DND-41 (cell line): ENCODE measurements around the gene LRRC74B.

Experiments
- ATAC-seq: fragments of 200-7000 bp; cut with Tn5 transposase; 3 replicates; pipeline ENCODE4 v1.9.1; 2021; ENCODE audit warnings: low read depth; ENCODE audit not compliant: insufficient read depth
- DNase-seq: peaks from one replicate; pipeline ENCODE4 v3.0.0-alpha.2; 2020
- H2AFZ ChIP-seq: 2 replicates; pipeline ENCODE4 v1.6.0; 2012; ENCODE audit warnings: low read depth, low read length
- H3K27ac ChIP-seq: 2 replicates; pipeline ENCODE4 v1.5.1; 2012; ENCODE audit warnings: low read length, inconsistent platforms
- H3K27me3 ChIP-seq: fragments of 200-600 bp; sonication (generic); 2 replicates; pipeline ENCODE4 v1.6.0; 2012; ENCODE audit warnings: low read length, mild to moderate bottlenecking, inconsistent platforms; ENCODE audit not compliant: insufficient read depth, poor library complexity
- H3K36me3 ChIP-seq: 2 replicates; pipeline ENCODE4 v1.5.1; 2012; ENCODE audit warnings: low read length, inconsistent platforms; ENCODE audit not compliant: insufficient read depth
- H3K4me1 ChIP-seq: 2 replicates; pipeline ENCODE4 v1.5.1; 2012; ENCODE audit warnings: mild to moderate bottlenecking, low read length; ENCODE audit not compliant: insufficient read depth
- H3K4me2 ChIP-seq: 2 replicates; pipeline ENCODE4 v1.6.0; 2012; ENCODE audit warnings: mild to moderate bottlenecking, moderate library complexity, low read length, inconsistent platforms; ENCODE audit not compliant: insufficient read depth
- H3K4me3 ChIP-seq, 2 experiments: fragments of 200-600 bp in 1 of 2; shearing (Covaris generic) in 1 of 2; 2 replicates each; pipeline ENCODE4 v1.5.1; 2012 to 2016; ENCODE audit warnings: inconsistent platforms in 2 of 2, low read length in 2 of 2, mild to moderate bottlenecking in 2 of 2, low read depth in 1 of 2, moderate library complexity in 1 of 2
- H3K79me2 ChIP-seq: 2 replicates; pipeline ENCODE4 v1.6.0; 2012; ENCODE audit warnings: low read length, inconsistent platforms; ENCODE audit not compliant: insufficient read depth
- H3K9ac ChIP-seq: 2 replicates; pipeline ENCODE4 v1.6.0; 2012; ENCODE audit warnings: low read depth, mild to moderate bottlenecking, inconsistent platforms, low read length, moderate library complexity
- H3K9me3 ChIP-seq: 2 replicates; pipeline ENCODE4 v1.5.1; 2012; ENCODE audit warnings: low read length, moderate library complexity, mild to moderate bottlenecking, inconsistent platforms; ENCODE audit not compliant: insufficient read depth, severe bottlenecking
- H4K20me1 ChIP-seq: 2 replicates; pipeline ENCODE4 v1.6.0; 2012; ENCODE audit warnings: low read length; ENCODE audit not compliant: insufficient read depth
- CTCF ChIP-seq: IDR thresholded peaks from 2 replicates; pipeline ENCODE4 v1.5.1; 2012; ENCODE audit warnings: borderline replicate concordance, low read length, moderate library complexity, mild to moderate bottlenecking; ENCODE audit not compliant: poor library complexity, severe bottlenecking; ENCODE audit errors: extremely low read depth
- EZH2 ChIP-seq: IDR thresholded peaks from 3 replicates; pipeline ENCODE4 v1.6.1; 2012; ENCODE audit warnings: borderline replicate concordance, low read depth, mild to moderate bottlenecking, moderate library complexity, low read length, inconsistent platforms; ENCODE audit not compliant: severe bottlenecking

Gene LRRC74B

GRCh38 chr22:21051145-21051830, 5.5 kb downstream of the LRRC74B start:
- no peak overlapping the region for H3K4me3 ChIP-seq
- no peaks in the 10 kb centered on the region for H3K79me2 ChIP-seq
- peaks cover 7% of the 10 kb centered on the region; the same call in 1 of the 2 replicates for H3K4me1 ChIP-seq
- no peaks in the 10 kb centered on the region for H3K36me3 ChIP-seq
- H3K27me3 ChIP-seq: no peaks in the 10 kb centered on the region
- H4K20me1 ChIP-seq: peaks cover 3% of the 10 kb centered on the region
- H3K9me3 ChIP-seq: no peaks in the 10 kb centered on the region
- no peak for TF ChIP-seq EZH2
- no peak for TF ChIP-seq CTCF
- no peak overlapping the region for H2AFZ ChIP-seq
- no peak overlapping the region for H3K4me2 ChIP-seq
- H3K9ac ChIP-seq: no peak overlapping the region
- no peak overlapping the region for H3K27ac ChIP-seq
- ATAC-seq (no peak), DNase-seq (no peak)

GRCh38 chr22:21051831-21052400, 6.2 kb downstream of the LRRC74B start:
- DNase-seq: no peak
- H3K36me3 ChIP-seq: no peaks in the 10 kb centered on the region
- H3K4me3 ChIP-seq: no peak overlapping the region
- H2AFZ ChIP-seq: no peak overlapping the region
- H3K4me1 ChIP-seq: peaks cover 7% of the 10 kb centered on the region; the same call in 1 of the 2 replicates
- no peak overlapping the region for H3K4me2 ChIP-seq
- H3K27ac ChIP-seq: no peak overlapping the region
- no peak for ATAC-seq
- H3K9ac ChIP-seq: no peak overlapping the region
- H3K27me3 ChIP-seq: peaks cover 3% of the 10 kb centered on the region
- H4K20me1 ChIP-seq: peaks cover 3% of the 10 kb centered on the region
- no peaks in the 10 kb centered on the region for H3K9me3 ChIP-seq
- no peaks in the 10 kb centered on the region for H3K79me2 ChIP-seq
- TF ChIP-seq CTCF (no peak), EZH2 (no peak)

GRCh38 chr22:21052715-21053459, 7.1 kb downstream of the LRRC74B start:
- ATAC-seq: no peak
- no peak overlapping the region for H3K27ac ChIP-seq
- no peaks in the 10 kb centered on the region for H3K9me3 ChIP-seq
- no peak overlapping the region for H3K9ac ChIP-seq
- no peak overlapping the region for H3K4me3 ChIP-seq
- H2AFZ ChIP-seq: no peak overlapping the region
- no peaks in the 10 kb centered on the region for H3K79me2 ChIP-seq
- H3K36me3 ChIP-seq: no peaks in the 10 kb centered on the region
- no peak overlapping the region for H3K4me2 ChIP-seq
- TF ChIP-seq EZH2: no peak
- no peak for TF ChIP-seq CTCF
- H4K20me1 ChIP-seq: no peaks in the 10 kb centered on the region; the same call in 1 of the 2 replicates
- peaks cover 3% of the 10 kb centered on the region for H3K27me3 ChIP-seq
- DNase-seq: no peak
- H3K4me1 ChIP-seq: peaks cover 7% of the 10 kb centered on the region; the same call in 1 of the 2 replicates
